NCI-H1694 treated with DMSO at 0.1 percent for 48 hours (cell line): ENCODE data around the gene DLG2.
"Not testable (repeated sequence)": the region's sequence is repeated elsewhere in the genome, so short reads cannot be mapped to it uniquely, and the experiment has no call there.

ENCODE experiments used
- DNase-seq: peaks from one replicate; lab custom pipeline; 2025; lab: John Stamatoyannopoulos, UW

Gene DLG2

GRCh38 chr11:83782329-83782728 is 1844.8 kb downstream of the DLG2 start:
- DNase-seq: no peak

- DNase-seq: no peak
These were observed 1847.3 kb downstream of the DLG2 start for GRCh38 chr11:83779876-83780275.

- no peak for DNase-seq
These were observed 1848.5 kb downstream of the DLG2 start for GRCh38 chr11:83778596-83778995.

- DNase-seq: no peak
These were observed 1852.9 kb downstream of the DLG2 start for GRCh38 chr11:83773950-83774880.

- DNase-seq: no peak
These were observed 1858.7 kb downstream of the DLG2 start for GRCh38 chr11:83768489-83768888.

GRCh38 chr11:83766932-83767331 is 1860.2 kb downstream of the DLG2 start:
- DNase-seq: no peak

- DNase-seq: no peak
These were observed 1862.5 kb downstream of the DLG2 start for GRCh38 chr11:83764643-83765042.

- peak; percentile 23 for DNase-seq
These were observed 1866.2 kb downstream of the DLG2 start for GRCh38 chr11:83760932-83761331.

GRCh38 chr11:83759148-83759547 is 1868.0 kb downstream of the DLG2 start:
- DNase-seq: no peak

- DNase-seq: no peak
These were observed 1876.1 kb downstream of the DLG2 start for GRCh38 chr11:83751041-83751440.

GRCh38 chr11:83746921-83747585 is 1880.1 kb downstream of the DLG2 start:
- DNase-seq: no peak

- no peak for DNase-seq
These were observed 1882.4 kb downstream of the DLG2 start for GRCh38 chr11:83744620-83745192.

- DNase-seq: peak; percentile 56
These were observed 1890.5 kb downstream of the DLG2 start for GRCh38 chr11:83736684-83737083.

- no peak for DNase-seq
These were observed 1893.0 kb downstream of the DLG2 start for GRCh38 chr11:83734120-83734519.

- not testable (repeated sequence) for DNase-seq
These were observed 1895.9 kb downstream of the DLG2 start for GRCh38 chr11:83731288-83731687.

GRCh38 chr11:83728281-83728680 is 1898.9 kb downstream of the DLG2 start:
- DNase-seq: no peak

GRCh38 chr11:83727251-83727650 is 1899.9 kb downstream of the DLG2 start:
- DNase-seq: no peak

GRCh38 chr11:83726316-83726715 is 1900.8 kb downstream of the DLG2 start:
- no peak for DNase-seq

- DNase-seq: no peak
These were observed 1901.4 kb downstream of the DLG2 start for GRCh38 chr11:83725728-83726127.

GRCh38 chr11:83725269-83725560 is 1901.9 kb downstream of the DLG2 start:
- no peak for DNase-seq

- DNase-seq: peak; percentile 27
These were observed 1903.1 kb downstream of the DLG2 start for GRCh38 chr11:83723999-83724398.

- DNase-seq: no peak
These were observed 1904.6 kb downstream of the DLG2 start for GRCh38 chr11:83722392-83723119.
